Central memory CD4-positive, alpha-beta T cell (primary cell): ENCODE measurements around the gene NEK6.

Experiments
- DNase-seq: peaks from one replicate; pipeline ENCODE4 v3.0.0; 2022

NEK6 gene

GRCh38 chr9:124388275-124389048 is 130.7 kb downstream of the NEK6 start:
- no peak for DNase-seq

- DNase-seq, result no peak
These were observed 131.6 kb downstream of the NEK6 start for GRCh38 chr9:124389146-124389939.

DNA sequence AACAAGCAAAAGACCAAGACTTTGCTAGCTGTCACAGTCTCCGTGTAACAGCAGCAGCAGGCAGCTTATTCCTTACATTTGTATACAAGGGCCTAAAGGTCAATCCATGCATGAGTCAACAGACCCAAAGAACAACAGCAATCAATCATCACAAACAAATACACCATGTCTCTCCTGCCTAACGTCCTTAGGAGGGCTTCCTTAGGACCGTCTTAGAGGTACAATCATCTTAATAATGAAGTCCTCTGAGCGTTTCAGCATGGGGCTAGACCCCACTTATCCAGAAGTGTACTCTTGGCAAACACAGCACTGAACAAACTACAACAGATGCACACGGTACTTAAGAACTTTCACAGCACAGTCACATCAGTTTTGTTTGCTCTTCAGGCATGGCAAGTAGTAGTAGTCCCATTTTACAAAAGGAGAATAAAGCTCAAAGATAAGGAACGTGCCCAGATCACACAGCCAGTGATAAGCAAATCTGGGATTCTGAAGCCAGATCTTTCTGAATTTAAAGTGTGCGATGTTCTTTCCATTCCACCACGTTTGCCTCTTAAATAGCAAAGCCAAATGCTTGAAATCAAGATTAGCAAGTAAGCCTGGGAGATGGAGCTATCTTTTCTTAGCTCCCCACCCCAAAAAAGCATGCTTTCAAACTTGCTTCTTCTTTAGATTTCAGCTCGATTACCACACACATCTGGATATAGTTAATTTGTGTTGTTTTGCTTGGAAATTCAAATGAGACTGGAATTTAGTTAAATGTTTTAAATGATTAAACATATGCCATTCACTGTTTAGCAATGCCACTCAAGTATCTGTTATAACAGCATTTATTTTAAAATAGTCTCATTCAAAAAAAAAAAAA is 133.3 kb downstream of the NEK6 start:
- DNase-seq, result no peak

GRCh38 chr9:124392254-124392870 is 134.6 kb downstream of the NEK6 start:
- DNase-seq, result no peak

DNA sequence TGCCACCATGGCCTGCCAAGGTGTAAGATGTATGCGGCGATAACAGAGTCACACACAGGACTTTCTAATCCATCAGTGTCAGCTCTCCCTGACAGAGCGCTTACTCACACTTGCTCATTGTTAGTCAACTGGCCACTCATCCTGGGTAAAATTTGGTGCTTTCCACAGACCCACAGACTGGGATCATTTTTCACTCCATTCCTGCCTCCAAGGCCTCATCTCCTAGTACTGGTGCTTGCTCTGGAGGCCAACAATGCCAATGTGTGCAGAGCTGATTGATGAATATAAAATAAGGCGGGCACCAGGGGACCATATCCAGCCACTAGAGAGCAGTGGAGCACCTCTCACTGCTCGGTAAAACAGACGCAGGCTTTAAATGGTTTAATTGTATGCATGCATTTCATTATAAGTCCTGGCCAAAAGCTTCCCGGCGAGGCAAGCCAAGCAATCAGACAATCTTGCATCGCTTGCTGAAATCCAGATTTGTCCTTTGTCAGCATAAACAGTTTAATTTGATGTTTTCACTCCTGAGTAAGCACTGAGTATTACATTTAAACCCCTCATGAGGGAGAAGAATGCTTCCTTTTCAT is 135.2 kb downstream of the NEK6 start:
- no peak for DNase-seq

DNA sequence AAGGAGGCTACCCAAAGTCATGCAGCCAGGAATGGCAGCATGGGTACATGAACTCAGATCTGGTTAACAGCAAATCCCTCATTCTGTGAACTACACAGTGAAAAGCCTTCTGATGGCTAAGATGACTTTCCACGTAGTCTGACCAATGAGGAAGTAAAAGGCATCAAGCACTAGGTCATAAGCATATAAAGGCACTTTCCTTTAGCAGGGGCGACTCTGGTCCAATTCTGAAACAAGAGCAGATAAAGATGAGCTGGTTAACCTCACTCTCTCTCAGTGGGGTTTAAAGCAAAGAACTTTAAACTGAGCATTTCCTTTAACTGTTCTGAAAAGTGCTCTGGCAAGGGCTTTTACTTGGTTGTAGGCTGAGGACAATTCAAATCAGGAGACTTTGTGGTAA is 136.4 kb downstream of the NEK6 start:
- DNase-seq, result no peak

- DNase-seq, result no peak
These were observed 136.8 kb downstream of the NEK6 start for GRCh38 chr9:124394596-124394995.

- no peak for DNase-seq
These were observed 138.1 kb downstream of the NEK6 start for GRCh38 chr9:124395826-124396225.

DNA sequence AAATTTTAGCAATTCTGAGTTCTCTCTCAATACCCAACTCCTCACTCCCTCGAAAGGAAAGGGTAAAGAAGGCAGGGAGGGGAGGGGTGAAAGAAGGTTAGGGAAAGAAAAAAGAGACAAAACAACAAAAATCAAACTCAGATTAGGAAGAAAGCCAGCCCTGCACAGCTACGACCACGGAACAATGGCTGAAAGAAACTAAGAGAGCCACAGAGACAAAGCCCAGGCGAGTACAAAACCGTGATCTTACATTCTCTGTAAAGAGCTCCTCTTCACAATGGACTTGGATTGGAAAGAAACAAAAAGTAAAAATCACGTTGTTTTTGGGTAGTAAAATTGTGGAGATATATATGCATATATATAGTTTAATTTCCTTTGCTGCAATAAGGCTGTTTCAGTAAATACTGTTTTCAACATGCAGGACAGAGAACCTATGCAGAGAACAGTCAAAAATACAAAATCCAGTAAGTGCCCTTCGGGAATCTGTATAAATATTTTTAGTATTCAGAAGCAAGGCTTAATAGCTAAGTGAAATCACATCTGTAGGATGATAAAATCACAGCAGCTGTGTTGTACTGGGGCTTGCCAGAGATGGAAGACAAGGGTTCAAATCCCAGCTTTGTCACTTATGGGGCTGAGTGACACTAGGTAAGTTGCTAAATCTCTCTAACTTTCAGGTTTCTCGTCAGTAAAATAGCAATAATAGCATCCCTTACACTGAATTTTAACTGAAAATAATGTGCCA is 140.6 kb downstream of the NEK6 start:
- no peak for DNase-seq

DNA sequence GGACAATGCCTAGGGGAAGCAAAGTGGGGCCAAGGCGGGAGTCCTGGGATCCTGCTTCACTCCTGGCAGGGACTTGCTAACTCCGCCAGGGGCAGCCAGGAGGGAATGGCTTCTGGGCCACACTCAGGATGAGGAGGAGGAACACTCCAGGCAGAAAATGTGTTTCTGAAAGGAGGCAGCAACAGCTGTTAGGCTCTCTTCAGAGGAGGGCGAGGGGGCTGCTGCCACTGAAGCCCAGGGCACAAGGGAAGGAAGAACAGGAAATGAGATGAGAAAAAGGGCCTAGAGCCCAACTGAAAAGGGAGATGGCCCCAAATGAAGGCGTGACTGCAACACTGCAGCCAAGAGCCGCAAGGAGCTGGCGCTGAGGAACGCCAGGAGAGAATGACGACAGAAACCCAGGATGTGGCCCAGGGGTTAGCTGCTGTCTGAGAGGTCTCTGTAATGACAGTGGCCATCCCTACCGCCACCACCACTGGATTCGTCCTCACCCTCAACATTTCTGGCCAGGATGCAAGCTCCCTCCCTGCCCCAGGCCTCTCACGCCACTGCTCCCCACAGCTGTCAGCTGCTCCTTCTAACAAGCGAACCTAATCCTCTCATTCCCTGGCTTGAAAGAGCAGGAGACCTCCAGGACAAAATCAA is 141.7 kb downstream of the NEK6 start:
- DNase-seq, result no peak

GRCh38 chr9:124399968-124400940 is 142.5 kb downstream of the NEK6 start:
- DNase-seq, result no peak
